ENCODE measurements around the gene RNF149.
"Not testable (repeated sequence)": the region's sequence is repeated elsewhere in the genome, so short reads cannot be mapped to it uniquely, and the experiment has no call there.

DNA sequence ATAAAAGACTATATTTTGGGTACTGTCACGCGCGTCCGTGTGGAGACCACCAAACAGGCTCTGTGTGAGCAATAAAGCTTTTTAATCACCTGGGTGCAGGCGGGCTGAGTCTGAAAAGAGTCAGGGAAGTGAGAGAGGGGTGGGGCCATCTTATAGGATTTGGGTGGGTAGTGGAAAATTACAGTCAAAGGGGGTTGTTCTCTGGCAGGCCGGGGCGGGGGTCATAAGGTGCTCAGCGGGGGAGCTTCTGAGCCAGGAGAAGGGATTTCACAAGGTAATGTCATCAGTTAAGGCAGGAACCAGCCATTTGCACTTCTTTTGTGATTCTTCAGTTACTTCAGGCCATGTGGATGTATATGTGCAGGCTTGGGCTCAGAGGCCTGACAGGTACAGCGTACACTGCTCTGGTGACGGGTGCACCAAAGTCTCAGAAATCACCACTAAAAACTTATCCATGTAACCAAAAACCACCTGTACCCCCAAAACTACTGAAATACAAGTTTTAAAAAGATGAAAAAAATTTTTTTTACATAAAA lies 57.2 kb downstream of the RNF149 start:
- TF ChIP-seq CTCF, POLR2A (IDR thresholded peaks at IDR 0.05): not testable (repeated sequence)
